ENCODE data around the gene BLOC1S1. TPM values are rescaled to one million over a fixed set of nuclear protein-coding genes. Genes with fewer than 3 reads are reported as not detected.

Gene BLOC1S1
- 67.3 to 78.4 TPM (median 77.2 TPM) in 3 replicates for total RNA-seq
- long read RNA-seq, transcript BLOC1S1-203 (4 exons, 571 nt) = major isoform, 46 of 50 reads
- long read RNA-seq, partial matches to known transcripts = 1 of 50 reads
- long read RNA-seq, other reads (novel, unspliced or antisense) = 0 of 50 reads

DNA sequence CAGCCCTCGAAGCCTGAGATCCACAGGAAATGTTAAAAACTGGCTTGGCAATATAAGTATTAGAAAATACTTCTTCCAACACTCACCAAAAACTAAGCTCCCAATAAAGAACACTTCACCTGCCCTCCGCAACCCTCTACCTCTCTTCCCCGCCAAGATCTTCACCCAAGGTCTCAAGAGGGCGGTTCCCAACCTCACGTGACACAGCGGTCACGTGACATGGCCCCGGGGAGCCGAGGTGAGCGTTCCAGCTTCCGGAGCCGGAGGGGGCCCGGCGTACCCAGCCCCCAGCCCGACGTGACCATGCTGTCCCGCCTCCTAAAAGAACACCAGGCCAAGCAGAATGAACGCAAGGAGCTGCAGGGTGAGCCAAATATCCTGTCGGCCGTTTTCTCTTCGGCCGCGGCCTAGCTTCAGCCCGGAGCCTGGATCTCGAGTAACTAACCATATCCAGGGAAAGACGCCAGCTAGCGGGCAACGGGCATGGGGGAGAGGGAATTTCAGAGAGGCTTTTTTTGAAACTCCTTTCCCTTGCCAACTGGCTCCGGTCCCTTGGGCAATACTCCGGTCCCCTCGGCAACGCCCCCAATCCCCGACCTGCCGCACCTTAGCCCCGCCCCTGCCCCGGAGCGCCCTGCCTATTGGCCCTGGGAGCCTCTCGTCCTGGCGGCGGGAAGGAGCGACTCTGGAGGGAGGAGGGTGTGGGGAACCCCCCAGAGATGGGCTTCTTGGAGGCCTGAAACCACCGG, at the start of gene BLOC1S1:
TSS of gene BLOC1S1 (plus strand) at position 214 of the 749 bp plus-strand sequence. CDS start at position 220, 6 bp downstream.
- H3K27ac Mint-ChIP-seq (ENCODE audit: unreplicated experiment) = peak within 1 kb of the TSS; percentile 92
- H3K4me1 Mint-ChIP-seq (ENCODE audit: low read depth) = peaks cover 57% of the 10 kb centered on the region
- DNase-seq (ENCODE audit: low spot score) = no peak
- no peaks in the 10 kb centered on the region for H3K36me3 Mint-ChIP-seq (ENCODE audit: low read depth)
- TF ChIP-seq, protein P1, sequence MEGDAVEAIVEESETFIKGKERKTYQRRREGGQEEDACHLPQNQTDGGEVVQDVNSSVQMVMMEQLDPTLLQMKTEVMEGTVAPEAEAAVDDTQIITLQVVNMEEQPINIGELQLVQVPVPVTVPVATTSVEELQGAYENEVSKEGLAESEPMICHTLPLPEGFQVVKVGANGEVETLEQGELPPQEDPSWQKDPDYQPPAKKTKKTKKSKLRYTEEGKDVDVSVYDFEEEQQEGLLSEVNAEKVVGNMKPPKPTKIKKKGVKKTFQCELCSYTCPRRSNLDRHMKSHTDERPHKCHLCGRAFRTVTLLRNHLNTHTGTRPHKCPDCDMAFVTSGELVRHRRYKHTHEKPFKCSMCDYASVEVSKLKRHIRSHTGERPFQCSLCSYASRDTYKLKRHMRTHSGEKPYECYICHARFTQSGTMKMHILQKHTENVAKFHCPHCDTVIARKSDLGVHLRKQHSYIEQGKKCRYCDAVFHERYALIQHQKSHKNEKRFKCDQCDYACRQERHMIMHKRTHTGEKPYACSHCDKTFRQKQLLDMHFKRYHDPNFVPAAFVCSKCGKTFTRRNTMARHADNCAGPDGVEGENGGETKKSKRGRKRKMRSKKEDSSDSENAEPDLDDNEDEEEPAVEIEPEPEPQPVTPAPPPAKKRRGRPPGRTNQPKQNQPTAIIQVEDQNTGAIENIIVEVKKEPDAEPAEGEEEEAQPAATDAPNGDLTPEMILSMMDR (IDR thresholded peaks at IDR 0.05) = peak; percentile 30
- H3K4me3 Mint-ChIP-seq (ENCODE audit: unreplicated experiment) = peak within 1 kb of the TSS; percentile 83
- H3K27me3 Mint-ChIP-seq (ENCODE audit: low read depth) = peaks cover 5% of the 10 kb centered on the region
- H3K9me3 Mint-ChIP-seq (ENCODE audit: low read depth) = no peaks in the 10 kb centered on the region

DNA sequence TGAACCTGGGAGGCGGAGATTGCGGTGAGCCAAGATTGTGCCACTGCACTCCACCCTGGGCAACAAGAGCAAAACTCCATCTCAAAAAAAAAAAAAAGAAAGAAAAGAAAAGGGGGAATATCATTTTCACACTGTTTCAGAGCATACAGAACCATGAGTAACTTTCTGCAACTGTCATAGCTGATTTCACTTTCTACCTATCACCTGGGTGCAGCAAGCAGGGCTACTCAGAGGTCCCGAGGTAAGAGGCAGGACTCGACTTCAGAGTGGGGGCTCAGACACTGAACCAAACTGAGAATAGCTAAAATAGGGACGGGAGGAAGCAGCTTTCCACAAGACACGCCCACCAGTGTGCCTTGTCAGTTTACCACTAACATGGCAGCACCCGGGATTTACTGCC, 49.3 kb upstream of the BLOC1S1 start:
- Mint-ChIP-seq H3K4me1 (ENCODE audit: low read depth) (no peaks in the 10 kb centered on the region), H3K27me3 (ENCODE audit: low read depth) (peaks cover 4% of the 10 kb centered on the region), H3K36me3 (ENCODE audit: low read depth) (no peaks in the 10 kb centered on the region), H3K27ac (ENCODE audit: unreplicated experiment) (no peak overlapping the region), H3K9me3 (ENCODE audit: low read depth) (no peaks in the 10 kb centered on the region), H3K4me3 (ENCODE audit: unreplicated experiment) (no peak overlapping the region)
- TF ChIP-seq, protein P1 (IDR thresholded peaks at IDR 0.05) = no peak
- no peak for DNase-seq (ENCODE audit: low spot score)

DNA sequence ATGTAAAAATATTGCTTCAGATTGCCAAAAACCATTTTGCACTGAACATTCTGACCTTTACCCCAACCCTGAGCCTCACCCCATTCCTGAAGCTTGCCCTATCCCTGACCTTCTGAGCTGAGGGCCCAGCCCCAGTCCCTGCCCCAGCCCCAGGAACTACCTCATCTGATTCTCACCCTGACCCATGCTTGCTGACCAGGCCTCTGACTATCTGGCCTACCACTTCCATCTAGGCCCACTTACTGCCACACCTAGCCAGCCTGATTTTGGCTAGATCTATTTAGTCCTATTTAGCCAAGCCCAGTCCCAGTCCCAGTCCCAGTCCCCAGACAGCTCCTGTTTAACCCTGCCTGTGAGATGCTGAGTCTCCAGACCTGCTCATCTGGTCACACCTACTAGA, 45.6 kb upstream of the BLOC1S1 start:
- no peaks in the 10 kb centered on the region for H3K4me1 Mint-ChIP-seq (ENCODE audit: low read depth)
- H3K36me3 Mint-ChIP-seq (ENCODE audit: low read depth) = no peaks in the 10 kb centered on the region
- no peak overlapping the region for H3K27ac Mint-ChIP-seq (ENCODE audit: unreplicated experiment)
- TF ChIP-seq, protein P1 (IDR thresholded peaks at IDR 0.05) = no peak
- no peak overlapping the region for H3K4me3 Mint-ChIP-seq (ENCODE audit: unreplicated experiment)
- no peak for DNase-seq (ENCODE audit: low spot score)
- peaks cover 16% of the 10 kb centered on the region for H3K27me3 Mint-ChIP-seq (ENCODE audit: low read depth)
- H3K9me3 Mint-ChIP-seq (ENCODE audit: low read depth) = no peaks in the 10 kb centered on the region

GRCh38 chr12:55671746-55672145, 44.1 kb upstream of the BLOC1S1 start:
- Mint-ChIP-seq H3K36me3 (ENCODE audit: low read depth) (no peaks in the 10 kb centered on the region), H3K4me1 (ENCODE audit: low read depth) (no peaks in the 10 kb centered on the region), H3K27me3 (ENCODE audit: low read depth) (peaks cover 22% of the 10 kb centered on the region), H3K9me3 (ENCODE audit: low read depth) (no peaks in the 10 kb centered on the region), H3K4me3 (ENCODE audit: unreplicated experiment) (no peak overlapping the region), H3K27ac (ENCODE audit: unreplicated experiment) (no peak overlapping the region)
- TF ChIP-seq, protein P1 (IDR thresholded peaks at IDR 0.05) = no peak
- DNase-seq (ENCODE audit: low spot score) = no peak

GRCh38 chr12:55673638-55674037, 42.2 kb upstream of the BLOC1S1 start:
- DNase-seq (ENCODE audit: low spot score) = no peak
- no peaks in the 10 kb centered on the region for H3K4me1 Mint-ChIP-seq (ENCODE audit: low read depth)
- H3K27me3 Mint-ChIP-seq (ENCODE audit: low read depth) = peaks cover 22% of the 10 kb centered on the region
- H3K9me3 Mint-ChIP-seq (ENCODE audit: low read depth) = no peaks in the 10 kb centered on the region
- TF ChIP-seq, protein P1 (IDR thresholded peaks at IDR 0.05) = no peak
- no peaks in the 10 kb centered on the region for H3K36me3 Mint-ChIP-seq (ENCODE audit: low read depth)
- no peak overlapping the region for H3K4me3 Mint-ChIP-seq (ENCODE audit: unreplicated experiment)
- H3K27ac Mint-ChIP-seq (ENCODE audit: unreplicated experiment) = no peak overlapping the region
